HepG2 (cell line): ENCODE data around the gene SETD5. TPM values are rescaled to one million over a fixed set of nuclear protein-coding genes. Genes with fewer than 3 reads are reported as not detected.

Source experiments
- ATAC-seq: fragments of 200-7000 bp; cut with Tn5 transposase; 3 replicates; pipeline ENCODE4 v1.9.1; 2020; ENCODE audit warnings: mild to moderate bottlenecking, moderate library complexity
- BruUV-seq: library from RNA; stranded (reverse); fragments of 400-500 nt; replicated peaks from 2 replicates; lab custom pipeline; 2021; lab: Mats Ljungman, UMichigan
- CTCF ChIA-PET: fragments of 300-600 bp; formaldehyde crosslinking; extraction: SDS; loops from one replicate; lab custom pipeline; 2021; ENCODE audit warnings: low total read pairs, inconsistent platforms, low intra/inter-chr PET ratio; lab: Yijun Ruan, JAX
- POLR2A ChIA-PET: fragments of 350-600 bp; sonication (Branson Sonifier 250); formaldehyde crosslinking; loops from one replicate; lab custom pipeline; 2020; ENCODE audit warnings: antibody characterized with exemption, inconsistent platforms; lab: Yijun Ruan, JAX
- DNase-seq: peaks from one replicate; pipeline ENCODE4 v3.0.0-alpha.2; 2015; ENCODE audit warnings: low spot score
- FAIRE-seq: peaks from 3 replicates; lab custom pipeline; 2011; peaks lifted over from hg19 to GRCh38; lab: Jason Lieb, UNC
- H2AFZ ChIP-seq: one replicate; pipeline ENCODE4 v1.6.1; 2011; ENCODE audit warnings: low read length, inconsistent platforms
- H3K27ac ChIP-seq: fragments of 300-600 bp; 3 replicates; pipeline ENCODE4 v1.8.0; 2011; ENCODE audit warnings: mixed run types, mild to moderate bottlenecking, mixed read lengths, low read length, inconsistent platforms; ENCODE audit not compliant: insufficient read depth; ENCODE audit errors: extremely low read length
- H3K27me3 ChIP-seq, 2 experiments: fragments of 200-600 bp in 1 of 2; 2 replicates in 1 of 2; 3 replicates in 1 of 2; pipeline versions ENCODE4 v1.6.0 to v1.8.0; 2011; ENCODE audit warnings: low read length in 2 of 2, mild to moderate bottlenecking in 2 of 2, moderate library complexity in 2 of 2, inconsistent platforms in 1 of 2; ENCODE audit not compliant: insufficient read depth in 2 of 2, control insufficient read depth in 1 of 2
- H3K36me3 ChIP-seq, 2 experiments: fragments of 200-600 bp in 1 of 2; replicated peaks in 1 of 2; 2 replicates in 1 of 2; 3 replicates in 1 of 2; pipeline versions ENCODE4 v1.5.1 to v1.8.0; 2011; ENCODE audit warnings: low read length in 2 of 2, inconsistent platforms in 1 of 2; ENCODE audit not compliant: insufficient read depth in 2 of 2, control insufficient read depth in 1 of 2
- H3K4me1 ChIP-seq: 2 replicates; pipeline ENCODE4 v1.5.1; 2012; ENCODE audit warnings: low read length, inconsistent platforms; ENCODE audit not compliant: insufficient read depth
- H3K4me2 ChIP-seq: 2 replicates; pipeline ENCODE4 v1.6.0; 2011; ENCODE audit warnings: low read depth, low read length, inconsistent platforms
- H3K4me3 ChIP-seq, 3 experiments: fragments of 200-600 bp in 1 of 3; sonication (generic), shearing (Covaris generic) in 1 of 3; replicated peaks in 1 of 3; 2 replicates each; pipeline ENCODE4 v1.5.1; 2011 to 2016; ENCODE audit warnings: low read length in 3 of 3, inconsistent platforms in 2 of 3, low read depth in 2 of 3, mild to moderate bottlenecking in 2 of 3, control low read depth in 1 of 3, mixed read lengths in 1 of 3; ENCODE audit not compliant: insufficient read depth in 1 of 3
- H3K79me2 ChIP-seq: one replicate; pipeline ENCODE4 v1.6.1; 2011; ENCODE audit warnings: low read length, inconsistent platforms; ENCODE audit not compliant: insufficient read depth
- H3K9ac ChIP-seq: 2 replicates; pipeline ENCODE4 v1.6.0; 2011; ENCODE audit warnings: mild to moderate bottlenecking, low read depth, low read length, inconsistent platforms; ENCODE audit not compliant: insufficient read depth
- H3K9me3 ChIP-seq: 2 replicates; pipeline ENCODE4 v1.5.1; 2012; ENCODE audit warnings: mild to moderate bottlenecking, low read length
- H4K20me1 ChIP-seq: 2 replicates; pipeline ENCODE4 v1.6.0; 2011; ENCODE audit warnings: inconsistent platforms, mild to moderate bottlenecking, low read length, moderate library complexity; ENCODE audit not compliant: insufficient read depth
- AKAP8 ChIP-seq: sonication (generic); formaldehyde crosslinking; IDR thresholded peaks from 2 replicates; pipeline ENCODE4 v1.5.1; 2020; ENCODE audit warnings: mild to moderate bottlenecking, missing genetic modification reagents
- CAMTA2 ChIP-seq: sonication (generic); formaldehyde crosslinking; IDR thresholded peaks from 2 replicates; pipeline ENCODE4 v1.4.0; 2020; ENCODE audit warnings: mild to moderate bottlenecking, missing genetic modification reagents, borderline replicate concordance
- NKX3-1 ChIP-seq: sonication (generic); formaldehyde crosslinking; IDR thresholded peaks from 2 replicates; pipeline ENCODE4 v1.5.0; 2020; ENCODE audit warnings: missing genetic modification reagents
- NR2F1 ChIP-seq, 2 experiments: fragments of 450-650 bp in 1 of 2; formaldehyde crosslinking in 1 of 2; IDR thresholded peaks; 2 replicates each; pipeline versions ENCODE4 v1.5.0 to v1.6.1; 2016 to 2020; ENCODE audit warnings: mild to moderate bottlenecking in 1 of 2, missing compliant biosample characterization in 1 of 2, missing genetic modification reagents in 1 of 2, moderate library complexity in 1 of 2
- SMAD1 ChIP-seq: sonication (generic); formaldehyde crosslinking; IDR thresholded peaks from 2 replicates; pipeline ENCODE4 v1.4.0; 2020; ENCODE audit warnings: missing genetic modification reagents, low read depth, mild to moderate bottlenecking, borderline replicate concordance
- TGIF2 ChIP-seq: IDR thresholded peaks from 2 replicates; pipeline ENCODE4 v1.6.1; 2016; ENCODE audit warnings: control low read depth, missing compliant biosample characterization
- ZNF224 ChIP-seq: sonication (generic); formaldehyde crosslinking; IDR thresholded peaks from 2 replicates; pipeline ENCODE4 v1.5.0; 2020; ENCODE audit warnings: mild to moderate bottlenecking, missing genetic modification reagents
- ZNF629 ChIP-seq: sonication (generic); formaldehyde crosslinking; conservative IDR thresholded peaks from 2 replicates; pipeline ENCODE4 v1.5.0; 2020; ENCODE audit warnings: missing genetic modification reagents
- ZNF644 ChIP-seq: IDR thresholded peaks from 2 replicates; pipeline ENCODE4 v1.6.1; 2016; ENCODE audit warnings: low read depth
- WGBS: methylation state at CpG from one replicate; pipeline ENCODE4 v1.1.6; 2017; ENCODE audit warnings: low lambda C conversion rate; 5-methylcytosine and 5-hydroxymethylcytosine counted together
- in situ Hi-C: cut with HindIII; loops from 2 replicates; pipeline ENCODE4 v1.10.0; 2017; ENCODE audit warnings: low pct_unique_long_range_greater_than_20kb; ENCODE audit not compliant: extremely low pct_ligation_motif_present
- intact Hi-C: fragments of 100-400 bp; cut with micrococcal nuclease; formaldehyde crosslinking; loops from one replicate; pipeline ENCODE4 v1.10.0; 2022; ENCODE audit not compliant: unreplicated experiment
- polyA plus RNA-seq, 8 experiments: library from polyadenylated mRNA; depleted of rRNA in 3 of 8; stranded (reverse) in 7 of 8; unstranded in 1 of 8; fragments of >200 nt; fragmentation: Illumina TruSeq in 4 of 8; extraction: Trizol in 4 of 8; gene quantifications; 2 replicates each; pipeline versions ENCODE4 v1.2.1 to v1.2.3, GENCODE V29; 2011 to 2016; ENCODE audit warnings: low read depth in 4 of 8, missing spikeins in 1 of 8, mixed read lengths in 1 of 8; ENCODE audit not compliant: insufficient read depth in 1 of 8
- total RNA-seq, 5 experiments: library from RNA; depleted of rRNA; stranded (reverse); fragments of >200 nt; fragmentation: Illumina TruSeq; extraction: Trizol; gene quantifications; 2 replicates each; pipeline ENCODE4 v1.2.3, GENCODE V29; 2016; ENCODE audit warnings: low read depth in 1 of 5
- TF ChIP-seq, protein P1 (sequence below): sonication (generic); formaldehyde crosslinking; IDR thresholded peaks from 2 replicates; pipeline ENCODE4 v1.8.1; 2022; ENCODE audit warnings: low read depth, mild to moderate bottlenecking, missing genetic modification reagents

Gene SETD5
- total and polyA plus RNA-seq, 2 of the 13 experiments (the other 11 are each of a cell fraction or from before 2014, with no cell fraction given) = 46.8 to 95.8 TPM

- no peak for TF ChIP-seq SMAD1
- no peak for TF ChIP-seq ZNF629 (CRISPR knock-in tag)
- no peak for TF ChIP-seq NKX3-1
- TF ChIP-seq CAMTA2 = no peak
- no peak for TF ChIP-seq AKAP8 (CRISPR knock-in tag)
- TF ChIP-seq ZNF644 (CRISPR knock-in tag) = no peak
- TF ChIP-seq, protein P1, sequence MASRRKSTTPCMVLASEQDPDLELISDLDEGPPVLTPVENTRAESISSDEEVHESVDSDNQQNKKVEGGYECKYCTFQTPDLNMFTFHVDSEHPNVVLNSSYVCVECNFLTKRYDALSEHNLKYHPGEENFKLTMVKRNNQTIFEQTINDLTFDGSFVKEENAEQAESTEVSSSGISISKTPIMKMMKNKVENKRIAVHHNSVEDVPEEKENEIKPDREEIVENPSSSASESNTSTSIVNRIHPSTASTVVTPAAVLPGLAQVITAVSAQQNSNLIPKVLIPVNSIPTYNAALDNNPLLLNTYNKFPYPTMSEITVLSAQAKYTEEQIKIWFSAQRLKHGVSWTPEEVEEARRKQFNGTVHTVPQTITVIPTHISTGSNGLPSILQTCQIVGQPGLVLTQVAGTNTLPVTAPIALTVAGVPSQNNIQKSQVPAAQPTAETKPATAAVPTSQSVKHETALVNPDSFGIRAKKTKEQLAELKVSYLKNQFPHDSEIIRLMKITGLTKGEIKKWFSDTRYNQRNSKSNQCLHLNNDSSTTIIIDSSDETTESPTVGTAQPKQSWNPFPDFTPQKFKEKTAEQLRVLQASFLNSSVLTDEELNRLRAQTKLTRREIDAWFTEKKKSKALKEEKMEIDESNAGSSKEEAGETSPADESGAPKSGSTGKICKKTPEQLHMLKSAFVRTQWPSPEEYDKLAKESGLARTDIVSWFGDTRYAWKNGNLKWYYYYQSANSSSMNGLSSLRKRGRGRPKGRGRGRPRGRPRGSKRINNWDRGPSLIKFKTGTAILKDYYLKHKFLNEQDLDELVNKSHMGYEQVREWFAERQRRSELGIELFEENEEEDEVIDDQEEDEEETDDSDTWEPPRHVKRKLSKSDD (CRISPR knock-in tag) = no peak
- TF ChIP-seq ZNF224 = no peak
Observed at GRCh38 chr3:9450991-9451390, 53.6 kb downstream of the SETD5 start (continued).

DNA sequence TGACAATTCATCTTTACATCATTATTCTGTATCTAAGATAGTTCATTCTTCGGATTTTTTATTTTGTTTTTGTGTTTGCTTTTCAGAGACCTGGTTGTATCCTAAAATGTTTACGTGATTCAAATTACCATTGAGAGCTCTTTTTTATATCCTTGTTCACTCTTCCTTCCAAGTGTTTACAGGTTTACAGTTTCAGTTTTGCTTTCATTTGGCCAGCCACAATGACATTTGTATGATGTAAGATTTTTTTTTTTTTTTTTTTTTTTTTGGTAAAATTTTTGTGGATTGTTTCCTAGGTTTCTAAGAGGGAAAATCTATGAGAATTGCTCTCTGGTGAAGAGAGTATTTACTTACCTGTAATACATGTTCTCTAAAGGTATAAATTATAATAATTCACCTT is 55.0 kb downstream of the SETD5 start:
- in situ Hi-C loops = no loop called here
- BruUV-seq = no TSS peak
- no peaks in the 10 kb centered on the region for H3K27me3 ChIP-seq
- no peak for ATAC-seq
- no peaks in the 10 kb centered on the region for H3K4me1 ChIP-seq
- H2AFZ ChIP-seq = no peak overlapping the region
- intact Hi-C loops = no loop called here
- no peak for TF ChIP-seq NR2F1 (CRISPR knock-in tag; IDR thresholded peaks at IDR 0.05)
- TF ChIP-seq TGIF2 (CRISPR knock-in tag) = no peak
- TF ChIP-seq, all 625 proteins: peak for 0
- ChIA-PET CTCF (no interaction called here), POLR2A (no interaction called here)
- Histone ChIP-seq H3K27ac (no peak overlapping the region), H3K79me2 (peaks cover 5% of the 10 kb centered on the region), H4K20me1 (no peaks in the 10 kb centered on the region), H3K36me3 (peaks cover 21 to 83% of the 10 kb centered on the region in 2 experiments), H3K4me3 (no peak overlapping the region), H3K9me3 (no peaks in the 10 kb centered on the region), H3K9ac (no peak overlapping the region), H3K4me2 (no peak overlapping the region)
- no peak for DNase-seq
- 99% methylated on average over 2 of the region's 2 CpGs for WGBS
- no peak for FAIRE-seq
